Ascending aorta (tissue), 2 donors: ENCODE measurements around the gene MPPED1. TPM values are rescaled to one million over a fixed set of nuclear protein-coding genes. Genes with fewer than 3 reads are reported as not detected.

ENCODE experiments used
- DNase-seq, 2 donors: peaks; one replicate each; pipeline ENCODE4 v3.0.0-alpha.2; 2019; ENCODE audit warnings: low spot score in 2 of 2
- H3K27ac ChIP-seq, 2 donors: fragments of 200-600 bp; sonication (generic); one replicate each; pipeline ENCODE4 v1.5.1; 2016 to 2017; ENCODE audit warnings: mild to moderate bottlenecking in 1 of 2
- H3K27me3 ChIP-seq: fragments of 200-600 bp; sonication (generic); one replicate; pipeline ENCODE4 v1.5.1; 2017
- H3K36me3 ChIP-seq, 2 donors: fragments of 200-600 bp; sonication (generic); one replicate each; pipeline ENCODE4 v1.5.1; 2016
- H3K4me1 ChIP-seq, 2 donors: fragments of 200-600 bp; sonication (generic); one replicate each; pipeline ENCODE4 v1.5.1; 2016 to 2017; ENCODE audit warnings: mild to moderate bottlenecking in 1 of 2
- H3K4me3 ChIP-seq, 2 donors: fragments of 200-600 bp; sonication (generic); one replicate each; pipeline ENCODE4 v1.5.1; 2016 to 2017; ENCODE audit warnings: mild to moderate bottlenecking in 1 of 2
- H3K9me3 ChIP-seq, 2 donors: fragments of 200-600 bp; sonication (generic); one replicate each; pipeline ENCODE4 v1.5.1; 2016
- intact Hi-C: fragments of 100-400 bp; cut with DNase I; formaldehyde crosslinking; loops from one replicate; pipeline ENCODE4 v1.15.1; 2023
- total RNA-seq: library from RNA; depleted of rRNA; stranded (reverse); fragments of >200 nt; gene quantifications from one replicate; pipeline ENCODE4 v1.1.0, GENCODE V29; 2016
- TF ChIP-seq, protein P1 (sequence below), 3 experiments: fragments of 200-600 bp in 2 of 3; fragments of 450-650 bp in 1 of 3; sonication (generic) in 2 of 3; IDR thresholded peaks; one replicate each; pipeline ENCODE4 v1.5.1; 2016 to 2019; ENCODE audit warnings: antibody characterized with exemption in 3 of 3, mild to moderate bottlenecking in 1 of 3, moderate library complexity in 1 of 3

The MPPED1 gene
- total RNA-seq, 1 donor from 2014 or later, result not detected

- TF ChIP-seq, protein P1, sequence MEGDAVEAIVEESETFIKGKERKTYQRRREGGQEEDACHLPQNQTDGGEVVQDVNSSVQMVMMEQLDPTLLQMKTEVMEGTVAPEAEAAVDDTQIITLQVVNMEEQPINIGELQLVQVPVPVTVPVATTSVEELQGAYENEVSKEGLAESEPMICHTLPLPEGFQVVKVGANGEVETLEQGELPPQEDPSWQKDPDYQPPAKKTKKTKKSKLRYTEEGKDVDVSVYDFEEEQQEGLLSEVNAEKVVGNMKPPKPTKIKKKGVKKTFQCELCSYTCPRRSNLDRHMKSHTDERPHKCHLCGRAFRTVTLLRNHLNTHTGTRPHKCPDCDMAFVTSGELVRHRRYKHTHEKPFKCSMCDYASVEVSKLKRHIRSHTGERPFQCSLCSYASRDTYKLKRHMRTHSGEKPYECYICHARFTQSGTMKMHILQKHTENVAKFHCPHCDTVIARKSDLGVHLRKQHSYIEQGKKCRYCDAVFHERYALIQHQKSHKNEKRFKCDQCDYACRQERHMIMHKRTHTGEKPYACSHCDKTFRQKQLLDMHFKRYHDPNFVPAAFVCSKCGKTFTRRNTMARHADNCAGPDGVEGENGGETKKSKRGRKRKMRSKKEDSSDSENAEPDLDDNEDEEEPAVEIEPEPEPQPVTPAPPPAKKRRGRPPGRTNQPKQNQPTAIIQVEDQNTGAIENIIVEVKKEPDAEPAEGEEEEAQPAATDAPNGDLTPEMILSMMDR (IDR thresholded peaks at IDR 0.05), result no peak
- intact Hi-C loops, result no loop called here
- no peak for DNase-seq
- Histone ChIP-seq H3K9me3 (no peaks in the 10 kb centered on the region), H3K36me3 (no peaks in the 10 kb centered on the region), H3K4me1 (no peaks in the 10 kb centered on the region), H3K27ac (no peak overlapping the region), H3K27me3 (no peaks in the 10 kb centered on the region), H3K4me3 (no peak overlapping the region)
These were observed 30.8 kb downstream of the MPPED1 start for GRCh38 chr22:43442386-43443151.

DNA sequence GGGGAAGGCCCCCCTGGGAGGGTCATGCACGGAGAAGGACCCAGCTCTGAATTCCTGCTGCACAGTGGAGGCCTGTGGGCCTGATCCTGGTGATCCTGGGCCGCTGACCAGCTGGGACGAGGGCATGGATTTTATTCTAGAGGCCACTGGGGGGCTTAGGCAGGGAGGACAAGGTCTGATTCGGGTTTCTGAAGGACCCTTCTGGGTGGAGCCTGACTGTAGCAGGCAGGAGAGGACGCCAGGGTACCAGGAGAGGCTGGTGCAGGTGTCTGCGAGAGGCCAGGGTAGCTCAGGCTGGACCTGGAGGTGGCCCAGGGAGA lies 31.3 kb downstream of the MPPED1 start:
- no peak for DNase-seq
- TF ChIP-seq, protein P1 (IDR thresholded peaks at IDR 0.05), result no peak
- H3K4me1 ChIP-seq, result no peaks in the 10 kb centered on the region
- H3K36me3 ChIP-seq, result no peaks in the 10 kb centered on the region
- intact Hi-C loops, result no loop called here
- no peaks in the 10 kb centered on the region for H3K9me3 ChIP-seq
- no peak overlapping the region for H3K4me3 ChIP-seq
- H3K27ac ChIP-seq, result no peak overlapping the region
- no peaks in the 10 kb centered on the region for H3K27me3 ChIP-seq

DNA sequence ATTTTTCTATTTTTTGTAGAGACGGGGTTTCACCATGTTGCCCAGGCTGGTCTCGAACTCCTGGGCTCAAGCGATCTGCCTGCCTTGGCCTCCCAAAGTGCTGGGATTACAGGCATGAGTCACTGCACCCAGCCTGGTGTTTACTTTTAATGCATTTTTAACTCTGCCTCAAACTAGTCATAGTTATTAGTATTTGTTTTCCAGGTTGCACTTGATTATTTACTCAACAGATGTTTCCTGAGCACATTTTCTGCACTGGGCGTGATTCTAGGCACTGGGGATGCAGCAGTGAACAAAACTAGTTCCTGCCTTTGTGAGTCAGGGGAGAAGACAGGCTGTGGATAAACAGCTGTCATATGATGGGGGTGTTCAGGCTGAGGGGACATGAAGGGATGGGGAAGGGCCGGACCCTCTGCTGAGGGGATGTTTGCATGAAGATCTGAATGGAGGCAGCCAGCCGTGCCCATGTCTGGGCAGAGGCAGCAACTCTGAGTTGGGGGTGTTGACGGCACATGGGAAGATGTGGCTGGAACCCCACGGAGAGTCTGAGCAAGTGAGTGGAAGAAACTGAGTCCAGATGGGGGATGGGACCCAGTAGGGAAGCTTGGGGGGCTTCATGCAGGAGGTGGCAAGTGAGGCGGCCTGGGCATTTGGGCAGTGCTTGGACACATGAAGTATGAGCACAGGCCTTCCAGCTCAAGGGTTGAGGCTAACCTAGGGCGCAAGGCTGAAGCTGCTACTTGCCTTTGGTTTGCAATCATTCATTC lies 34.4 kb downstream of the MPPED1 start:
- H3K9me3 ChIP-seq, result no peaks in the 10 kb centered on the region
- no peaks in the 10 kb centered on the region for H3K4me1 ChIP-seq
- H3K36me3 ChIP-seq, result no peaks in the 10 kb centered on the region
- no peak overlapping the region for H3K4me3 ChIP-seq
- no peak for DNase-seq
- TF ChIP-seq, protein P1 (IDR thresholded peaks at IDR 0.05), result no peak
- H3K27me3 ChIP-seq, result no peaks in the 10 kb centered on the region
- H3K27ac ChIP-seq, result no peak overlapping the region
- intact Hi-C loops, result no loop called here

DNA sequence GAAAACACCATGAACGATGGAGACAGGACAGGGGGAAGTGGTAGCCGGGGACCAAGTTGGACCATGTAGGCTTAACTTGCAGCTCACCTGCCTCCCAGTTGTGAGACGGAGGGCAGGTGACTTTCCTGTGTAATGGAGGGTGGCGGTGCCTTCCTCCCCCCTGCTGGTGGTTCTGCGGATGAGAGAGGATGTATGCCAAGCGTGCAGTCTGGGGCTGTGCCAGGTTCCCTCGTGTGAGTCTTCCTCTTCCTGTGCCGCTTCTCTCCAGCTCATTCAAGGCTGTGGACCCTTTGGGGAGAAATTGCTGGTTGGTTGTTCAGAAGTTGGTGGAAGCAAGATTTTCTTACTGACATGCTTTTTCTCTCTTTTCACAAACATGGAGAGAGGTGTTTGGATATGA lies 35.1 kb downstream of the MPPED1 start:
- no peaks in the 10 kb centered on the region for H3K9me3 ChIP-seq
- no peaks in the 10 kb centered on the region for H3K27me3 ChIP-seq
- TF ChIP-seq, protein P1 (IDR thresholded peaks at IDR 0.05), result no peak
- H3K36me3 ChIP-seq, result no peaks in the 10 kb centered on the region
- intact Hi-C loops, result no loop called here
- no peak for DNase-seq
- no peak overlapping the region for H3K4me3 ChIP-seq
- H3K4me1 ChIP-seq, result no peaks in the 10 kb centered on the region
- H3K27ac ChIP-seq, result no peak overlapping the region

DNA sequence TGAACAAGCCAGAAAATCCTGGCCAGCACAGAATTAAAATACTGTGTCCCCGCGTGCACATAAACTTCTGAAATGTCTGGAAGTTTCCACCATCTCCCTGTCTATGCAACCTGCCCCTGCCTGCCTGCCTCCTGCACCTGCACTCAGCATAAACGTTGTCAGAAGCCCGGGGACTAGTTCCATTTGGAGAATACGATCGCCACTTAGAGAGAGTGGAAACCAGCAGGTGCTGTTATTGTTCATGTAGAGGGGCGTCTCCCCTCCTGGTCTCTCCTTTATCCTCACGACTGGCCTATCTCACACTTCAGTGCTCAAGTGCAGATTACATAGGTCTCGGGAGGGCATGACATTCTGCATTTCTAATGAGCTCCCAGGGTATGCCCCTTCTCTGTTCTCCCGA lies 35.6 kb downstream of the MPPED1 start:
- H3K4me3 ChIP-seq, result no peak overlapping the region
- H3K9me3 ChIP-seq, result no peaks in the 10 kb centered on the region
- H3K4me1 ChIP-seq, result no peaks in the 10 kb centered on the region
- H3K27ac ChIP-seq, result no peak overlapping the region
- DNase-seq, result no peak
- H3K36me3 ChIP-seq, result no peaks in the 10 kb centered on the region
- H3K27me3 ChIP-seq, result no peaks in the 10 kb centered on the region
- TF ChIP-seq, protein P1 (IDR thresholded peaks at IDR 0.05), result no peak
- intact Hi-C loops, result no loop called here
